GM06990 (cell line): ENCODE measurements around the gene STIMATE.

Experiments
- DNase-seq: peaks from one replicate; pipeline ENCODE4 v3.0.0-alpha.2; 2011; ENCODE audit not compliant: insufficient read length; ENCODE audit errors: extremely low read depth
- H3K27me3 ChIP-seq: replicated peaks from 2 replicates; pipeline ENCODE4 v1.6.0; 2011; ENCODE audit warnings: low read length; ENCODE audit not compliant: control insufficient read depth, insufficient read depth
- H3K36me3 ChIP-seq: 2 replicates; pipeline ENCODE4 v1.5.1; 2011; ENCODE audit warnings: low read length; ENCODE audit not compliant: control insufficient read depth, insufficient read depth
- H3K4me3 ChIP-seq: replicated peaks from 2 replicates; pipeline ENCODE4 v1.5.1; 2011; ENCODE audit warnings: low read depth, mild to moderate bottlenecking, control low read depth, low read length
- TF ChIP-seq, protein P1 (sequence below): IDR thresholded peaks from 2 replicates; pipeline ENCODE4 v1.5.1; 2011; ENCODE audit warnings: low read length, control low read depth, mild to moderate bottlenecking, inconsistent platforms; ENCODE audit not compliant: insufficient read depth, poor library complexity, severe bottlenecking

The STIMATE gene

DNA sequence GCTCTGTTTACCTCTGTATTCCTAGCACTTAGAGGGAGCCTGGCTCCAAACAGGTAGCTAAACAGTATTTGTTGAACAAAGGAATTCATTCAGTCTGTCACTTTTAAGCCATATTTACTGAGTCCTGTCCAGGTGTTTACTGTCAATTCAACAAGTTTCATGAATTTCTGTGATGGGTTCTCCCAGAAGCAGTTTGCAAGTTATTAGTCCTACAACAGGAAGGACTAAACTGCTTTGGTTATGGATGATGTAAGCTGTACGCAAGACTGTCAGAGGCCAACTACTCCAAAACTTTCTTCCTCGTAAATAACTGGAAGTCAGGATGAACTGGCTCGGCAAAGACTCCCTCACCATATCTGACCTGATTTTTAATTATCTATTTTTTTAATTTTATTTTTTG lies 25.1 kb downstream of the STIMATE start:
- H3K36me3 ChIP-seq, result no peaks in the 10 kb centered on the region
- no peaks in the 10 kb centered on the region for H3K27me3 ChIP-seq
- TF ChIP-seq, protein P1, sequence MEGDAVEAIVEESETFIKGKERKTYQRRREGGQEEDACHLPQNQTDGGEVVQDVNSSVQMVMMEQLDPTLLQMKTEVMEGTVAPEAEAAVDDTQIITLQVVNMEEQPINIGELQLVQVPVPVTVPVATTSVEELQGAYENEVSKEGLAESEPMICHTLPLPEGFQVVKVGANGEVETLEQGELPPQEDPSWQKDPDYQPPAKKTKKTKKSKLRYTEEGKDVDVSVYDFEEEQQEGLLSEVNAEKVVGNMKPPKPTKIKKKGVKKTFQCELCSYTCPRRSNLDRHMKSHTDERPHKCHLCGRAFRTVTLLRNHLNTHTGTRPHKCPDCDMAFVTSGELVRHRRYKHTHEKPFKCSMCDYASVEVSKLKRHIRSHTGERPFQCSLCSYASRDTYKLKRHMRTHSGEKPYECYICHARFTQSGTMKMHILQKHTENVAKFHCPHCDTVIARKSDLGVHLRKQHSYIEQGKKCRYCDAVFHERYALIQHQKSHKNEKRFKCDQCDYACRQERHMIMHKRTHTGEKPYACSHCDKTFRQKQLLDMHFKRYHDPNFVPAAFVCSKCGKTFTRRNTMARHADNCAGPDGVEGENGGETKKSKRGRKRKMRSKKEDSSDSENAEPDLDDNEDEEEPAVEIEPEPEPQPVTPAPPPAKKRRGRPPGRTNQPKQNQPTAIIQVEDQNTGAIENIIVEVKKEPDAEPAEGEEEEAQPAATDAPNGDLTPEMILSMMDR, result no peak
- no peak for DNase-seq
- no peak overlapping the region for H3K4me3 ChIP-seq

DNA sequence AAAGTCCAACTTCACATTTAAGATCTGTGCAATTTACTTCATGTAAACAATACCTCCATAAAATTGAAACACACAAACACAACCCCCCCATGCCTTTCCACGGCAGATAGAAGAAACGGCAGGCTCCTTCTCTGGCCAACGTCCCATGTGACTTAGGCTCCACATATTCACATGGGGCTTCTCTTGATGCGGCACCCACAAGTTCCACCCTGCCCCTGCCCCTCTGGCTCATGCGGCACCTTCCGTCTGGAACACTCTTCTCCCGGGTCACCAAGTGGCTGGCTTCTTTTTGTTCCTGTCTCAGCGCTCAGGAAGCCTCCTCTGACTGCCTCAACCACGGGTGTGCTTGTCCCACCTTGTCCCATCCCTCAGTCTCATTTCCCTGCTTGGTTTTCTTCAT lies 25.6 kb downstream of the STIMATE start:
- Histone ChIP-seq H3K4me3 (no peak overlapping the region), H3K27me3 (no peaks in the 10 kb centered on the region), H3K36me3 (no peaks in the 10 kb centered on the region)
- no peak for DNase-seq
- TF ChIP-seq, protein P1, result no peak

DNA sequence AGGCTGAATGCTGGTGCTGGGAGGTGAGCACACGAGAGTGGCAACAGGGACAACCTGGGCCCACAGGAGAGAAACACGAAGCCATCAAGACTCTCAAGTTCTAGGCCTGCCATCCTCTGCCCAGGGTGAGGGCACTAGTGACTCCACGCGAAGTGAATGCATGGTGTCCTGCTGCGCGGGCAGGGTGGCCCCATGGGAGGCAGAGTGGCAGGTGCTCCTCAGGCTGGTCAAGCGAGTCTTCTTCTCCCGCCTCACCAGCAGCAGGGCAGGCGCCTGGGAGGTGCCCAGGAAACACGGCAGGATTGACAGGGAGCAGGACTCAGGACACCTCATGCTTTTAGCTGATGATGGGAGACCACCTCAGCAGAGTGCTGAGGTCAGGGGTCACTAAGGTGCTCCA lies 26.9 kb downstream of the STIMATE start:
- TF ChIP-seq, protein P1, result no peak
- H3K36me3 ChIP-seq, result no peaks in the 10 kb centered on the region; the same call in 1 of the 2 replicates
- no peak for DNase-seq
- H3K27me3 ChIP-seq, result no peaks in the 10 kb centered on the region
- H3K4me3 ChIP-seq, result no peak overlapping the region

DNA sequence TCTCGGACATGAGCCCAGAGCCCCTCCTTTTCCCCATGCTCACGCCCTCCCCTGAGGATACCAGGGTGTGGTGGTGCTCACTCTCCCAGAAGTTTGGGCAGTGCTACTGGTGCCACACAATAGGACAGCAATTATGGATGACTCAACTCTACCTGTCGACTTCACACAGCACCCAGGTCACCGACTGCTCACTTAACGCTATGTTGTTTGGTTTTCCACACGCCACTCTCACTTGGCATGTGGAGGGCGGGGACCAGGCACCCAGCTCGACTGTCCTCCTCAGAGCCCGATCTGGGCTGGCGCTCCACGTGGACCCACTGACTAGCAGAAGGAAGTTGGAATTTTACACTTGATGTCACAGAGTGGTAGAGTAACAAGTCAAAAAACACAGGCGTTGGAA lies 30.9 kb downstream of the STIMATE start:
- Histone ChIP-seq H3K27me3 (no peaks in the 10 kb centered on the region), H3K4me3 (no peak overlapping the region), H3K36me3 (no peaks in the 10 kb centered on the region; the same call in 1 of the 2 replicates)
- DNase-seq, result no peak
- TF ChIP-seq, protein P1, result no peak

DNA sequence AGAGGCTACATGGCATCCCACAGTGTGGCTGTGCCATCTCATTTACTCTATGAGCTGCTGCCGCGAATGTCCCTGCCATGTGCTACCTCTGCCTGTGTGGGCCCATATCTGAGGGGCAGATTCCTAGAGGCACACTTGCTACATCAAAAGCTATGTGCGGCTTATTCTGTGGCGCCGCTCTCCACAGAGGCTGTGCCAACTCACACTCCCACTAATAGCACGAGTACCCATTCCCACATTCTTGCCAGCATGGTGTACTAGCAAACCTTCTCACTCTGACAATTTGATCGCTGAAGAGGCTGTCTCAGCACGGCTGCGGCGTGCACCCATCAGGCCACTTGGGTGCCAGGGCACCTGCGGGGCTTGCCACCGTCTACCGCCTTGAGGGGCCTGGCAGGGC lies 31.4 kb downstream of the STIMATE start:
- H3K4me3 ChIP-seq, result no peak overlapping the region
- TF ChIP-seq, protein P1, result no peak

DNA sequence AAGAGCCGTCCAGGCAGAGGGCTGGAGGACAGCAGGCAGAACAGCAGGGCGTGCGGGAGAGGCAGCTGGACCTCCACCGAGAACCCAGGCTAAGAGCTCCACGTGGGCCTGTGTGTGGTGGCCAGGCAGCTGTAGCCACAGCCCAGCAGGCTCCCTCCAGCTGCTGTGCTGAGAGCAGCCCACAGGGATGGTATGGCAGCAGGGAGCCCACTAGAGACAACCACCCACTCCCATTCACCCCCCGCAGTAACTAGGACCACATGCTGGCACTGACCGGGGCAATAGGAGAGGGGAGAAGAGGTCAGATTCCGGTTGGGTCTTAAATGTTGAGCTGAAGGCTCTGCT lies 37.0 kb downstream of the STIMATE start:
- Histone ChIP-seq H3K27me3 (no peaks in the 10 kb centered on the region), H3K4me3 (no peak overlapping the region), H3K36me3 (peaks cover 1% of the 10 kb centered on the region)
- TF ChIP-seq, protein P1, result no peak
- DNase-seq, result no peak

More for the DNA sequence above, 31.4 kb downstream of the STIMATE start:
- H3K27me3 ChIP-seq, result no peaks in the 10 kb centered on the region
- no peaks in the 10 kb centered on the region; the same call in 1 of the 2 replicates for H3K36me3 ChIP-seq
- DNase-seq, result no peak
